Activated CD4-positive, CD25-positive, alpha-beta regulatory T cell treated with anti-CD3 and anti-CD28 coated beads, Interleukin-2, amount 50 U/mL, for 72 hours (primary cell): ENCODE results near the gene GFY.
"Not testable (repeated sequence)": the region's sequence is repeated elsewhere in the genome, so short reads cannot be mapped to it uniquely, and the experiment has no call there.

Experiments
- DNase-seq: peaks from one replicate; pipeline ENCODE4 v3.0.0; 2021

The GFY gene

DNA sequence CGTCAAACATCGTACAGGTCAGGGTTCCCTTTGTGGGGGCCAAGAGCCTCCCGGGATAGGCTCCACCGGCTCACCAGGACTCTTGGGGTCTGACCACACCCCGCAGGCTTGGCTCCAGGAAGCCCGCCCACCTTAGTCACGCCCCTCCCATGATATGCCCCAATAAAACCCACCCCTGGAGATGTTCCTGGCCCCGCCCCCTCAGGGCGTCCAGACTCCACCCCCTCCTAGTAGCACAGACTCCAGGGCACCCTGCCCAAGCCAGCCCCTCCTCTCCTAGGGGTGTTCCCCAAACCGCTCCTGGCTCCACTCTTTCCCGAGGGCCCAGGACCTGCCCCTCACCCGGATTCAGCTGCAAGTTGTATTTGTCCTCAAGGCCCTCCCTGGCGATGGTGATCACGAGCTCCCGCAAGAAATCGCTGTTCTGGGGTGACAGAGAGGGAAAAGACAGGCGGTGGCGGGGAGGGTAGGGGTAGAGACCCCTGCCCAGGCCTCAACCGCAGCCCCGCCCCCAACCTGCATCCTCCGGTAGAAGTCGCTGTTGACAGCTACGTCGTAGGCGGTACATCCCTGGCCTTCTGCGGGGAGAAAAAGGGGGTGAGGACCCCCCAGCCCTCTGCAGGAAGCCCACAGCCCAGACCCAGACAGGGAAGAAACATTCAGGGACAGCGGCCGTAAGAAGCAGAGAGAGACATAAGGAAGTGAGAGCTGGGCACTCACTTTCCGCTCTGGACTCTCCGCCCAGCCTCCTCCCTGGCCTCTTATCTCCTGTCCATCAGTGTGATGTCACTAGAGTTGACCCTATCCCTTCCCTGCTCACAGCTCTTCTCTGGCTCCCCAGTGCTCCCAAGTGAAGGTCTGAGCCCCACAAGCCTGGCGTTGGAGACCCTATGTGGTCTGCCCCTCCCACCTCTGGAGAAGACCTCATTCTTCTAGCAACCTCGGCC is 22.6 kb downstream of the GFY start:
- DNase-seq = no peak

DNA sequence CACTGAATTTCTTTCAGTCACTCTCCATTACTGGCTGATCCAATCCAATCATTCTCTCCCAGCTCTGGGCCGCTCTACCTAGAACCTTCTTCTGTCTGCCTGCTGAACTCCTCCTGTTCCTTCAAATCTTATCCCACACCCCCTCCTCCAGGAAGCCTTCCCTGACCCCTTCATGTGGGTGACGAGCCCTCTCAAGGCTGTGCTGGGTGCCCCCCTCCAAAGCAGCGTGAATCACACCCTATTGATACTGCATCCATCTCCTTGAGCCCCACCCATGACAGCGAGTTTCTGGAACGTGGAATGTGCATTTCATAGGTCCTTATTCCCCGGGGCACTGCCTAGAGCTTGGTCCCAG is 23.2 kb downstream of the GFY start:
- DNase-seq = no peak

DNA sequence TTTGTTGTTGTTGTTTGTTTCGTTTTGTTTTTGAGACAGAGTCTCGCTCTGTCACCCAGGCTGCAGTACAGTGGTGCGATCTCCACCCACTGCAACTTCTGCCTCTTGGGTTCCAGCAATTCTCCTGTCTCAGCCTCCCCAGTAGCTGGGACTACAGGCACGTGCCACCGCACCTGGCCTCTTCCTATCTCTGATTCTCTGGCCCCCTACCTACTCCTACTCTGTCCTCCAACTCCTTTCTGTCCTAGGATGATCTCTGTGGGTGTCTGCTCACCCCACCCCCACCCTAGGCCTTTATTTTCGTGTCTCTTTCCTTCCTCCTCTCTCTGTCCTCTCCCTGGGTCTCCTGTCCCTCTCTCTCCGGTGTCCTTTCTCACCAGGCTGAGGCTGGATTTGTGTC is 25.2 kb downstream of the GFY start:
- no peak for DNase-seq

DNA sequence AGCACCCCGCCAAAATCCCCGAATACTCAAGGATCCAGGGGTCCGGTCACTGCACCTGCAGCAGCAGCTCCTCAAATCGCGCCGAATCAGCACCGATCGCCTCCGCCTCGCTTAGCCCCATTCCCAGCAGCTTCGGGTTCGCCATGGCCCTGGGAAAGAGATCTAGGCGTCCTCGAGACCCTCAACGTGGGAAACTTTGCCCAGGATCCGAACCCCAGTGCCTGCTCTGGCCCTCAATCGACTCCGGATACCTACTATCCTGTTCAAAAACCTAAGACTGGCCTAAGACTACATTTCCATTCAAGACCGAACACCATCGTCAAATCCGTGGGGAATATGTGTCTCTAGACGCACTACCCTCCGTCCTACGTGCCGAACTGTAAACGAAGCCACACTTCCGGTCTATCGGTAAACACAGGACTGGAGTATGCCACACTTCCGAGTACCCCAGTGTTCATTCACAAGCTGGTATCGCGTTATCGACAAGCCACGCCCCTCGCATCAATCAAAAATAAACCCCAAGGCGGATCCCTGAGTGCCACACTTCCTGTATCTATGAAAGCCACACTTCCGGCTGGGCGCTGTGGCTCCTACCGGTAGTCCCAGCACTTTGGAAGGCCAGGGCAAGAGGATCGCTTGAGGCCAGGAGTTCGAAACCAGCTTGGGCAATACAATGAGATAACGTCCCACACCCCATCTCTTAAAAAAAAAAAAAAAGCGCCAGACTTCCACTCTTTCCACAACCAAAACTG is 26.4 kb downstream of the GFY start, which contains the start of gene PIH1D1:
Gene PIH1D1 (minus strand): TSS at position 385 of the 752 bp plus-strand sequence. CDS start 240 bp downstream, at position 145.
- DNase-seq = peak; percentile 89

DNA sequence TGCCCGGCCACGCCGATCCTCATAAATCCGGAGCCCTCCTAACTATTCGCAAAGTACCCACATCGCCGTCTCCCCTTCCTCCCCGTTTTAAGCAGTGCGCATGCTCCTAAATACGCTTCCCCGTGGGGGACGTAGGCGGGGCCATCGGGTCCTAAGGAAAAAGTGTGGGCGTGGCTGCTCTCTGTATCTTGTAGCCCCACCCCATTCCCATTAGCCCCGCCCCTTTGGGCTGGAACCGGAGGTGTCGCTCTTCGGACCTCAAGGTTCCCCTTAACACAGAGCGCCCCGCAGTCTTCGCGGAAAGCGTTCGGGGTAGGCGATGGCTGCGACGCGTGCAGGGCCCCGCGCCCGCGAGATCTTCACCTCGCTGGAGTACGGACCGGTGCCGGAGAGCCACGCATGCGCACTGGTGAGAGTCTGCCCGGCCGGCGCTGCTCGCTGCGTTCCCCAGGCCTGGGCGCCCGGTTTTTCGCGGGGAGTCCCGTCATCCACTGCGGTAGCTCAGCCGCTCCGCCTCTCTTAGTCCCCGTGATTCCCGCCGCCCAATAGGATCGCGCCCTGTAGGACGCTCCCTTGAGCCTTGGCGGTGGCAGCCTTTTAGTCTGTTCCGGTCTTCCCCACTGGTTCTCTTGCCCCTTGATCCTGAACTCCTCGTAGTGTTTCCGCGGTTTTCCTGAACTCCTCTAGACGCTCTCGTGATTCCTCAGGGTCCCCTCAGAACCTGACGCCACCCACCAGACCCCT is 28.0 kb downstream of the GFY start, which contains the start of gene ALDH16A1:
Gene ALDH16A1 (plus strand): TSS at position 213 of the 744 bp plus-strand sequence. CDS start 107 bp downstream, at position 320.
- peak; percentile 98 for DNase-seq

DNA sequence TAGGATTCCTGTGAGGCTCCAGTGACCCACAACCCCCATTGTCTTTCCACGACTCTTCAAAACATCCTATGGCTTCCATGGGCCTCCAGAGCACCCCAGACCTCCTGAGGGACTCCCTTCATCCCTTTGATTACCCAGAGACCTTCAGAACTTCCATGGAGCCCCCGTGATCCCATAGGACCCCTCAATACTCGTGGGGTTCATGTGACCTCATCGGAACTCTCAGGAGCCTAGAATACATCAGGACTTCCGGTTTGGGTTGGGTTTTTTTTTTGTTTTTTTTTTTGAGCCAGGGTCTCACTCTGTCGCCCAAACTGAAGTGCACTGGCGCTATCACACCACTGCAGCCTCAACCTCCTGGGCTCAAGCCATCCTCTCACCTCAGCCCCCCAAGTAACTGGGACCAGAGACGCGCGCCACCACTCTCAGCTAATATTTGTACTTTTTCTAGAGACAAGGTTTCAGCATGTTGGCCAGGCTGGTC is 28.6 kb downstream of the GFY start:
- DNase-seq = no peak

DNA sequence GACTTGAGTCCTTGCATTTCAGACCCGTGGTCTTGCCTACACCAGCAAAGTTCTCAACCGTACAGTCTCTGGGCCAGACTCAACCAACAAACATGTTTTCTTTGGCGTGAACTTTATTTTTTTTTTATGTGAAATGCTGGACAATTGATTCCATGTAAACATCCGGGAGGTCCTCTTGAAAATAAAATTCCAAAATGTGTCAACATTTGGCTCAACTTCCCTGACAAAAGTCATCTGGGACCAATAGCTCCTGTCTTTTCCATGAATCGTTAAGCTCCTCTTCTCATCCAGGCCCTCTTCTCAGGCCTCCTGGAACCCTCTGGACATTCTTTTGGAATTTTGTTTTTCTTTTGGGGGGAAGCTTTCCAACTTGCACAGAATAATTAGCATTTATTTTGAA is 30.6 kb downstream of the GFY start:
- no peak for DNase-seq

DNA sequence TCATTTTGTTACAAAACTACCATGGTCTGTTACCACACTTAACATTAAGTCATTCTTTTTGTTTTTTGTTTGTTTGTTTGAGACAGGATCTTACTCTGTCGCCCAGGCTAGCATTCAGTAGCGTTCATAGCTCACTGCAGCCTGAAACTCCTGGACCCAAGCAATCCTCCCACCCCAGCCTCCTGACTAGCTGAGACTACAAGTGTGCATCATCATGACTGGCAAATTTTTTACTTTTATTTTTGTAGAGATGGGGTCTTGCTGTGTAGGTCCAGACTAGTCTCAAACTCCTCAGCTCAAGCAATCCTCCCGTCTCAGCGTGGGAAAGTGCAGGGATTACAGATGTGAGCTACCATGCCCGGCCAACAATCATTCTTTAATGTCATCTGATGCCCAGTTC is 31.1 kb downstream of the GFY start:
- no peak for DNase-seq

DNA sequence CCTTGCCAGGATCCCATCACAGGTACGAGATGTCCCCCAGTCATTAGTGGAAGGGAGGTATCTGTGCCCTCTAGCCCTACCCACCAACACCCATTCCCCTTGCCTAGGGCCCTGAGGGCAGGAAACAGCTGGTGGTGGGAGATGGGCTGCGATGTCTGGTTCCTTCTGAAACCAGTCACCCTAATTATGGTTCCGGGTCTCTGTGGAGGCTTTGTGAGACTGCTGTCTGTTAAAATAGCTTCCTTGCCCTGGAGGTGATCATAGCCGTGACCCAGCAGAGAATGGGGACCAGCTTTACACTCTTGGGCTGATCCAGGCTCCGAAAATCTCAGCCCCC is 33.3 kb downstream of the GFY start:
- no peak for DNase-seq

DNA sequence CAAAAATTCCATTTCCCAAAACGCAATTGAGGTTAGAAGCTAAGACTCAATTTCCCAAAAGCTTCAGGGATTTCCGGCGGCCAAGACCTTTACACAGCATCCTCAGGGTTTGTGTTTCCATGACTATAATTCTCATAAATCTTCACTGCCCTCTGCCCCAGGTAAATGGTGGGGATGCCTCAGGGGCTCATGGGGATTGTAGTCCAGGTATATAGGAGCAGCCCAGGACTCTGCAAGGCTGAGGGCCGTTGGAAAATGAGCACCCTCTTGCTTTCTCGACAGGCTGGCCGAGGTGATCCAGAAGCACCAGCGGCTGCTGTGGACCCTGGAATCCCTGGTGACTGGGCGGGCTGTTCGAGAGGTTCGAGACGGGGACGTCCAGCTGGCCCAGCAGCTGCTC is 34.2 kb downstream of the GFY start:
- DNase-seq = no peak

DNA sequence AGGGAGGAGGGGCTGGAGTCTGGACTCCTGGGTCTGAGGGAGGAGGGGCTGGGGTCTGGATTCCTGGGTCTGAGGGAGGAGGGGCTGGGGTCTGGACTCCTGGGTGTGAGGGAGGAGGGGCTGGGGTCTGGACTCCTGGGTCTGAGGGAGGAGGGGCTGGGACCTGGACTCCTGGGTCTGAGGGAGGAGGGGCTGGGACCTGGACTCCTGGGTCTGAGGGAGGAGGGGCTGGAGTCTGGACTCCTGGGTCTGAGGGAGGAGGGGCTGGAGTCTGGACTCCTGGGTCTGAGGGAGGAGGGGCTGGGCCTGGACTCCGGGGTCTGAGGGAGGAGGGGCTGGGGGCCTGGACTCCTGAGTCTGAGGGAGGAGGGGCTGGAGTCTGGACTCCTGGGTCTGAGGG is 35.9 kb downstream of the GFY start:
- not testable (repeated sequence) for DNase-seq

DNA sequence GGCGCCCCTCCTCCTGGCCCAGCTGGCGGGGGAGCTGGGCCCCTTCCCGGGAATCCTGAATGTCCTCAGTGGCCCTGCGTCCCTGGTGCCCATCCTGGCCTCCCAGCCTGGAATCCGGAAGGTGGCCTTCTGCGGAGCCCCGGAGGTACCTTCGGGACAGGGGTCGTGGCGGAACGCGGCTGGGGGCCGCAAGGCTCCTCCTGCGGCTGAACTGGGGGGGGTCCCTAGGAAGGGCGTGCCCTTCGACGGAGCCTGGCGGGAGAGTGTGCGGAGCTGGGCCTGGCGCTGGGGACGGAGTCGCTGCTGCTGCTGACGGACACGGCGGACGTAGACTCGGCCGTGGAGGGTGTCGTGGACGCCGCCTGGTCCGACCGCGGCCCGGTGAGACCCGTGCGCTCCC is 36.5 kb downstream of the GFY start:
- DNase-seq = no peak

DNA sequence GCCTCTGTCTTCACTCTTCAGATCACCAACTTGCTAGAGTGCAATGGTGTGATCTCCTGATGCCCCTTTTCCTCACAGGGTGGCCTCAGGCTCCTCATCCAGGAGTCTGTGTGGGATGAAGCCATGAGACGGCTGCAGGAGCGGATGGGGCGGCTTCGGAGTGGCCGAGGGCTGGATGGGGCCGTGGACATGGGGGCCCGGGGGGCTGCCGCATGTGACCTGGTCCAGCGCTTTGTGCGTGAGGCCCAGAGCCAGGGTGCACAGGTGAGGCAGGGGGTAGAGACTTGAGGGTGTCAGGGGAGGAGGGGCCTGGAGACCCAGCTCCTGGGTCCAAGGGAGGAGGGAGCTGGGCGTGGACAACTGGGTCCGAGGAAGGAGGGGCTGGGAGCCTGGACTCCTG is 37.3 kb downstream of the GFY start:
- no peak for DNase-seq

DNA sequence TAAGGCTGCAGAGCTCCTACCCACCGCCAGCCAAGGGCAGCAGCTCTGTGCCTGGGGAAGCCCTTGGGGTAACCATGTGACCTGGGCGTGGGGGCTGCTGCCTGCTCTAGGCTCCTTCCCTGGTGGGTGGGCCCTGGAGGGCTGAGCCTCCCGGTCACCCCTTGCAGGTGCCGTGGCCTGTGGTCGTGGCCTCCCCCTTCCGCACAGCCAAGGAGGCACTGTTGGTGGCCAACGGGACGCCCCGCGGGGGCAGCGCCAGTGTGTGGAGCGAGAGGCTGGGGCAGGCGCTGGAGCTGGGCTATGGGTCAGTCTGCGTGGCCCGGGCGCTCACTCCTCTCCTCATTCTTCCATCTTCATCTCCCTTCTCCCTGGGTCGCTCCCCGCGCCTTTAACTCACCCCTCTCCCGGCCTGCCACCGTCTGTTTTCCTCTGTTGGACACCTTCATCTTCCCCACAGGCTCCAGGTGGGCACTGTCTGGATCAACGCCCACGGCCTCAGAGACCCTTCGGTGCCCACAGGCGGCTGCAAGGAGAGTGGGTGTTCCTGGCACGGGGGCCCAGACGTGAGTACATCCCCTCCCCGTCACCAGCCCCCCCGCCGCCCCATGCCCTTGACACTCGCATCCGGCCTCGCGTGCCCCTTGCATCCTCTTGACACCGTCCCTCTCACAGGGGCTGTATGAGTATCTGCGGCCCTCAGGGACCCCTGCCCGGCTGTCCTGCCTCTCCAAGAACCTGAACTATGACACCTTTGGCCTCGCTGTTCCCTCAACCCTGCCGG is 39.0 kb downstream of the GFY start:
- DNase-seq = no peak

DNA sequence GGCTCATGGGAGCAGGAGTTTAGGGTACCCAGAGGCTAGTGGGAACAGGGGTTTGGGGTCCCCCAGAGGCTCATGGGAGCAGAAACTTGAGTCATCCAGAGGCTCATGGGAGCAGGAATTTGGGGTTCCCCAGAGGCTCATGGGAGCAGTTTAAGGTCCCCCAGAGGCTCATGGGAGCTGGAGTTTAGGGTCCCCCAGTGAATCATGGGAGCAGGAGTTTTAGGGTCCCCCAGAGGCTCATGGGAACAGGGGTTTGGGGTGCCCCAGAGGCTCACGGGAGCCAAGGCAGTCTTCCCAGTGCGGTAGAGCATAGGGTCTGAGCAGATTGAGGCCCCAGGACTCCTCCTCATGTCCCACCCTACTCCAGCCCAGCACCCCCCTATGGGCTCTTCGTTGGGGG is 40.2 kb downstream of the GFY start:
- DNase-seq = no peak

DNA sequence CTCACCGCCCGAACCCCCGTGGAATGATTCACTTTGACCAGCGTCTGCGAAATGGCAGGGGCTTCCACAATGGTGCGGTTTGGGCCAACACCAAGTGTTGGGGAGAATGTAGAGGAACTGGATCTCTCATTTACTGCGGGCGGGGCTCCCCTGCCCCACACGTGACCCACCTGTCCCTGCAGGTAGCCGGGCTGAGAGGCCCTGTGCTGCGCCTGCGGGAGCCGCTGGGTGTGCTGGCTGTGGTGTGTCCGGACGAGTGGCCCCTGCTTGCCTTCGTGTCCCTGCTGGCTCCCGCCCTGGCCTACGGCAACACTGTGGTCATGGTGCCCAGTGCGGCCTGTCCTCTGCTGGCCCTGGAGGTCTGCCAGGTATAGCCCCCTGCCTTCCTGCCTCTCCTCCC is 43.0 kb downstream of the GFY start:
- no peak for DNase-seq

DNA sequence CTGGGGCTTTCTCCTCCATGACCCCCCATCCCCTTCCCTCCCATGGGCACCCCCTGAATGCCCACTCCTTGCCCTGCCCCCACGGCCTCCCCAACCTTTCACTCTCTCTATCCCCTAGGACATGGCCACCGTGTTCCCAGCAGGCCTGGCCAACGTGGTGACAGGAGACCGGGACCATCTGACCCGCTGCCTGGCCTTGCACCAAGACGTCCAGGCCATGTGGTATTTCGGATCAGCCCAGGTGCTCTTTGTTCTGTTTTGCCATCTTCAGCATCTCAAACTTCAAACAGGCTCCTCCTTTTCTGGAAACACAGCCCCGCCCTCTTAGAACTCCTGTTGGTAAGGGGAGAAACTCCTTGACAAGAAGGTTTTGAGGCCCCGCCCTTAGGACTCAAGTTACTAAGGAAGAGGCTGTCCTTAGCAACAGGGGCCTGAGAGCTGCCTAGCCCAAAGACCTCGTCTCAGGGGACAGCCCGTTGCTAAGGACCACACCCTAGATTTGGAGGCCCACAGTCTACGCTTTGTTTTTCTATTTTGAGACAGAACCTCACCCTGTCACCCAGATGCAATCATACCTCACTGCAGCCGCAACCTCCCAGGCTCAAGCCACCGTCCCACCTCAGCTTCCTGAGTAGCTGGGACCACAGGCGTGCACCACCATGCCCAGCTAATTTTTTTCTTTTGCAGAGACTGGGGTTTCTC is 43.7 kb downstream of the GFY start:
- DNase-seq = peak; percentile 75

DNA sequence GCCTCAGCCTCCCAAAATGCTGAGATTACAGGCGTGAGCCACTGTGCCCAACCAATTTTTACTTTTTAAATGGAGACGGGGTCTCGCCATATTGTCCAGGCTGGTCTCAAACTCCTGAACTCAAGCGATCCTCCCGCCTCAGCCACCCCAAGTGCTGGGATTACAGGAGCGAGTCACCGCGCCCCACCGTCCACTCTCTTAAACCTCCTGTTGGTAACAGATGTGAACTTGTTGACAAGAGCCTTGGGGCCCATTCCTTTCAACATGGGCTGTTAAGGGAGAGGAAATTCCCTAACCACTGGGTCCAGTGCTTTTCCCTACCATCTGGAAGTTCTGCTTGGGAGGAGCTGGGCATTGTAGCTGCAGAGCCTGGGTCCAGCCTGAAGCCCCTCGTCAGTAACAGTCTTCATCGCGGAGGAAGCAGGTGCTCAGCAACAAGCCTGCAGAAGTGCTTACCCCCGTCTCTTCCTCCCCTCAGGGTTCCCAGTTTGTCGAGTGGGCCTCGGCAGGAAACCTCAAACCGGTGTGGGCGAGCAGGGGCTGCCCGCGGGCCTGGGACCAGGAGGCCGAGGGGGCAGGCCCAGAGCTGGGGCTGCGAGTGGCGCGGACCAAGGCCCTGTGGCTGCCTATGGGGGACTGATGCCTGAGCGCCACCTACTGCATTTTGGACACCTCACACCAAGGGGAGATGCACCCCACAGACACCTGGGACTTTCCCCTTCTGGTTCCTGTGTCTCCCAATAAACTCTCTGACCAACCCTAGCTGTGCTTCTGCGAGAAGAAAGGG is 44.8 kb downstream of the GFY start:
- DNase-seq = peak; percentile 78

DNA sequence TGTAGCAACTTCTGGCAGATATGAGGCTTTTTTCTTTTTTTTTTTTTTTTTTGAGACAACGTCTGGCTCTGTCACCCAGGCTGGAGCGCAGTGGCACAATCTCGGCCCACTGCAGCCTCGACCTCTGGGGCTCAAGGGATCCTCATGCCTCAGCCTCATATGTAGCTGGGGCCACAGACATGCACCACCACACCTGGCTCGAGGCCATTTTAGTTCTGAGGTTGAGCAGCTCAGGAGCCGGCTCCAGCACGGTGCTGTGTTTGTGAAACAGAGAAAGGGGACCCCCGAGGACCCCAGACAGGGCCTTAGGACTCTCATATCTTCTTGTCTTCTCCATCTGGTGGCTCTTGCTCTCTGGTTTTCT is 45.4 kb downstream of the GFY start:
- DNase-seq = no peak

DNA sequence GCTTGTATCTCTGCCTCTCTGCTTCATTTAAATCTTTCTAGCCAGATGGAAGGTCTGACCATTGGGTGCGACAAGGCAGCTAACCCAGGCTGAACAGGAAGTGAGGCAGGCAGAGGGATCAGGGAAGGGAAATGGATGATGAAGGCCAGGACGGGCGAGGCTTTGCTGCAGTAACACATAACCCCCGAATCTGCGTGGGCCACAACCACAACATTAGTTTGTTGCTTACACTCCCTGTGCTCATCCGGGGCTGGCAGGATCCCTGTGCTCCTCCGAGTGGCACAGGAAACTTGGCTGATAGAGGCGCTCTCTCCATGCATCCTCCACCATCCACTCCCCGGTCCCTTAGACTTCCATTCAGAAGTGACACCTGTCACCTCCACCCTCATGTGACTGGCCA is 47.7 kb downstream of the GFY start:
- no peak for DNase-seq

DNA sequence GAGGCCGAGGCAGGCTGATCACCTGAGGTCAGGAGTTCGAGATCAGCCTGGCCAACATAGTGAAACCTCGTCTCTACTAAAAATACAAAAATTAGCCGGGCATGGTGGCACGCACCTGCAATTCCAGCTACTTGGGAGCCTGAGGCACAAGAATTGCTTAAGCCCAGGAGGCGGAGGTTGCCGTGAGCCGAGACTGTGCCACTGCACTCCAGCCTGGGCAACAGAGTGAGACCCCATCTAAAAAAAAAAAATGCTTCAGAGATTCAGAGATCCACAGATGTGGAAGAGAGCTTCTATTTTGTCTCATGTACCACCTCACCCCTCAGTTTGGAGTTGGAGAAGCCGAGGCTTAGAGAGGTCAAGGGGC is 48.3 kb downstream of the GFY start:
- not testable (repeated sequence) for DNase-seq
